Peyer's patch (tissue), 4 donors: ENCODE data around the gene EDARADD. TPM values are rescaled to one million over a fixed set of nuclear protein-coding genes. Genes with fewer than 3 reads are reported as not detected.

Experiments used
- DNase-seq, 3 donors: peaks; one replicate each; pipeline ENCODE4 v3.0.0-alpha.2; 2017 to 2019
- H3K27ac ChIP-seq, 4 donors: fragments of 200-600 bp; sonication (generic); one replicate each; pipeline ENCODE4 v1.5.1; 2016 to 2019
- H3K27me3 ChIP-seq, 2 donors: fragments of 200-600 bp; sonication (generic); one replicate each; pipeline ENCODE4 v1.5.1; 2019
- H3K36me3 ChIP-seq, 3 donors: fragments of 200-600 bp; sonication (generic); one replicate each; pipeline ENCODE4 v1.5.1; 2016 to 2019
- H3K4me1 ChIP-seq, 4 donors: fragments of 200-600 bp; sonication (generic); one replicate each; pipeline ENCODE4 v1.5.1; 2016 to 2019
- H3K4me3 ChIP-seq, 4 donors: fragments of 200-600 bp; sonication (generic); 1 replicate in 3 of 4; 2 replicates in 1 of 4; pipeline ENCODE4 v1.5.1; 2016 to 2019; ENCODE audit warnings: mild to moderate bottlenecking in 1 of 4
- H3K9me3 ChIP-seq, 4 donors: fragments of 200-600 bp; sonication (generic); one replicate each; pipeline ENCODE4 v1.5.1; 2016 to 2019; ENCODE audit warnings: mild to moderate bottlenecking in 1 of 4
- POLR2A ChIP-seq, 2 donors: fragments of 450-650 bp; IDR thresholded peaks; one replicate each; pipeline ENCODE4 v1.5.1; 2017; ENCODE audit warnings: antibody characterized with exemption in 2 of 2, mild to moderate bottlenecking in 2 of 2, moderate library complexity in 2 of 2
- total RNA-seq, 4 donors: library from RNA; depleted of rRNA; stranded (reverse); fragments of >200 nt; gene quantifications; one replicate each; pipeline ENCODE4 v1.1.0, GENCODE V29; 2016
- TF ChIP-seq, protein P1 (sequence below), 6 experiments: fragments of 450-650 bp in 4 of 6; fragments of 200-600 bp in 2 of 6; sonication (generic) in 1 of 6; IDR thresholded peaks; one replicate each; pipeline ENCODE4 v1.5.1; 2017 to 2019; ENCODE audit warnings: antibody characterized with exemption in 6 of 6, mild to moderate bottlenecking in 3 of 6, moderate library complexity in 1 of 6

The EDARADD gene
- total RNA-seq, 4 donors from 2014 or later: not detected

DNA sequence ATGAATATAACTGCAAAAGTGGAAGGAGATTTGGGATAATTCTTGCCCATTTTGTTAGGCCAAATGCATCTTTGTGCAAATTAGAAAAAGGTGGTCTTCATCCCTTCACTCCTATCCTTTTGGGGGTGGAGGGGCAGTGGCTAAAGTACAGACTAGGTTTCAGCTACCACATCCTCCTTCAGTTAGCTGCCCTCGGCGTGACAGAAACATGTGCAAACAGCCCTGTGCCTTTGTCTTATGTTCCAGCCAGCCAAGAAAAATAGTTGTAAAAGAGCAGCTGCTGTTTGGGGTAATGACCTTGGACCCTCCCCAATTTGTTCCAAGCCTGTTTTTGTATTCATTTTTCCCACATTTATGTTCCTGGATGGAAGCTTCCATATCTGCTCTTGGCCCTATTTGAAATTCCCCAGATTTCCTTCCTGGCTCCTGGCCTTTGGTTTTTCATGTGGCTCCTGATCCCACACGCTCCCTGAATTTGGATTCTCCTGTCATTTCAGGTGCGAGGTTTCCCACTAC is 121.4 kb downstream of the EDARADD start:
- H3K9me3 ChIP-seq: no peaks in the 10 kb centered on the region
- H3K4me3 ChIP-seq: no peak overlapping the region
- H3K27ac ChIP-seq: no peak overlapping the region
- TF ChIP-seq, protein P1, sequence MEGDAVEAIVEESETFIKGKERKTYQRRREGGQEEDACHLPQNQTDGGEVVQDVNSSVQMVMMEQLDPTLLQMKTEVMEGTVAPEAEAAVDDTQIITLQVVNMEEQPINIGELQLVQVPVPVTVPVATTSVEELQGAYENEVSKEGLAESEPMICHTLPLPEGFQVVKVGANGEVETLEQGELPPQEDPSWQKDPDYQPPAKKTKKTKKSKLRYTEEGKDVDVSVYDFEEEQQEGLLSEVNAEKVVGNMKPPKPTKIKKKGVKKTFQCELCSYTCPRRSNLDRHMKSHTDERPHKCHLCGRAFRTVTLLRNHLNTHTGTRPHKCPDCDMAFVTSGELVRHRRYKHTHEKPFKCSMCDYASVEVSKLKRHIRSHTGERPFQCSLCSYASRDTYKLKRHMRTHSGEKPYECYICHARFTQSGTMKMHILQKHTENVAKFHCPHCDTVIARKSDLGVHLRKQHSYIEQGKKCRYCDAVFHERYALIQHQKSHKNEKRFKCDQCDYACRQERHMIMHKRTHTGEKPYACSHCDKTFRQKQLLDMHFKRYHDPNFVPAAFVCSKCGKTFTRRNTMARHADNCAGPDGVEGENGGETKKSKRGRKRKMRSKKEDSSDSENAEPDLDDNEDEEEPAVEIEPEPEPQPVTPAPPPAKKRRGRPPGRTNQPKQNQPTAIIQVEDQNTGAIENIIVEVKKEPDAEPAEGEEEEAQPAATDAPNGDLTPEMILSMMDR (IDR thresholded peaks at IDR 0.05): no peak
- no peak for TF ChIP-seq POLR2A (IDR thresholded peaks at IDR 0.05)
- H3K27me3 ChIP-seq: no peaks in the 10 kb centered on the region
- H3K36me3 ChIP-seq: no peaks in the 10 kb centered on the region
- no peaks in the 10 kb centered on the region for H3K4me1 ChIP-seq
- DNase-seq: no peak

DNA sequence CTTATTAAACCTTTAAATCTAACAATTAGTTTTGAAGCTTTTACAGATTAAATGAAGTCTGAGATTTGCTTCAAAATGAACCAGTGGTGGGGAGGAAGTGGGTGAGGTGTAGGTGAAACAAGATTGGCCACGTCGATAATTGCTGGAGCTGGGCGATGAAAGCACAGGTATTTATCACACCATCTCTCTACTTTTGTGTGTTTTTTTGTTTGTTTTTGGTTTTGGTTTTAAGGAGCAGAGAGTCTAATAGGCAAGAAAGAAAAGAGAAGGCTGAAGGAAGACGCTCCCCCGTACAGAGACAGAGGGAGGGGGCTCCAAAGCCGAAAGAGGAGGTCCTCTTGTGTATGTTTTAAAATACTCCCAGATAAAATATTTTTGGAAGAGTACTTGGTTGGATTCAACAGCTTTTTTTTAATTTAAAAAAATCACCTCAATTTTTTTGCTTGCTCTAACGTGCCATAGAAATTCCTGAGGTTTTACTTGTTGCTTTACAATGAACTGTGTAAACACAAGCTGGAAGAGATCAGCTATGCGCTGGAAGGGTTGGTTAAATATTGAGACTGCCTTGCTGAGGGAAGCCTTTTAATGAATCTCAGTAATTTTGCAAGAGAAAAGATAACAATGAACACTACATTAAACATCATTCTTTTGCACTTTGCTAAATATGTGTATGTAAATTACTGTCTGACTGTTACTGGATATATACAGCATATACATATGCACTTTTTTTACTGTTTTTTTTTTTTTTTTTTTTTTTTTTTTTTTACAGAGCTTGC is 123.0 kb downstream of the EDARADD start:
- Histone ChIP-seq H3K27me3 (no peaks in the 10 kb centered on the region), H3K4me1 (no peaks in the 10 kb centered on the region), H3K9me3 (no peaks in the 10 kb centered on the region), H3K27ac (no peak overlapping the region), H3K36me3 (no peaks in the 10 kb centered on the region), H3K4me3 (no peak overlapping the region)
- peak in 1 of 3 donors; percentile 28 for DNase-seq
- TF ChIP-seq, protein P1 (IDR thresholded peaks at IDR 0.05): no peak
- TF ChIP-seq POLR2A (IDR thresholded peaks at IDR 0.05): no peak

DNA sequence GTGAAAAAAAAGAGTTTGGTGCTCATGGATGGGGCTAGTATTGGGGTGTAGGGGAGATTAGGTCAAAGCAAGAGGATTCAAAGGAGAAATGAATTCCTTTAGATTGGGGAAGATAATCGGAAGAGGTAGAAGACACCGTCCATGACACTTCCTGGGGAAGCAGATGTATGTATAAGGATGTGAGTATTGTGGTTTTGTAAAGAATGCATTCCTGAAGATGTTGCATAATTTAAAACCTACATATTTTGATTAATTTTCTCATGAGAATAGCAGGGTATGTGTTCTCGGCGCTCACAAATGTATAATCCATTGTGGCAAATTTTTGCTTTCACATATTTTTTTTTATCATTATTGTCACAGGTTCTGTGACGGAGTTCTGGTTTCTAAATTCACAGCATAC is 124.2 kb downstream of the EDARADD start:
- no peak for DNase-seq
- H3K27me3 ChIP-seq: no peaks in the 10 kb centered on the region
- H3K4me1 ChIP-seq: peaks cover 0 to 6% (median 0%) of the 10 kb centered on the region in 4 donors
- no peaks in the 10 kb centered on the region for H3K36me3 ChIP-seq
- H3K27ac ChIP-seq: no peak overlapping the region
- TF ChIP-seq, protein P1 (IDR thresholded peaks at IDR 0.05): no peak
- no peak for TF ChIP-seq POLR2A (IDR thresholded peaks at IDR 0.05)
- H3K9me3 ChIP-seq: no peaks in the 10 kb centered on the region
- no peak overlapping the region for H3K4me3 ChIP-seq

DNA sequence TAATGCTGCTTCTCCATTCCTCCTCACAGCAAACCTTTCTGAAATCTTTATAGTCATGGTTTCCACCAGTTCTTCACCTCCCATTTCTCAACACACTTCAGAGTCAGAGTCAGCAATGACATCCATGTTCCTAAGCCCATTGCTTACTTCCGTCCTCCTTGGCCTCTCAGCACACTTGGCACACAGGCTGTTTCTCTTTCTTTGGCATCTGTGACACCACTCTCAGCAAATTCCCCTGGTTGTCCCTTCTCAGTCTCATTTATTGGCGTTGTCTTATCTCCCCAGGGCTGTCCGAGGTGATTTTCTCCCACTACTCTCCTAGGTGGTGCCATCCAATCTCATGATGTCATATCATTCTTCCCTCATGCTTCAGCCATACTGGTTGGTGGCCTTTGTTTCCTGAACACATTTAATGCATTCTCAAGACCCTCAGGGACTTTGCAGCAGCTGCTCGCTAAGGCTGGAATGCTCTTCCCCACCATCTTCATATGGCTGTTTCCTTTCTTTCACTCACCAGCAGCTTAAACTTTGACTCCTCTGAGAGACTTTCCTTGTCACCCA is 126.4 kb downstream of the EDARADD start:
- Histone ChIP-seq H3K4me1 (peaks cover 0 to 11% (median 3%) of the 10 kb centered on the region in 4 donors), H3K9me3 (no peaks in the 10 kb centered on the region), H3K36me3 (no peaks in the 10 kb centered on the region), H3K27ac (no peak overlapping the region), H3K27me3 (no peaks in the 10 kb centered on the region), H3K4me3 (no peak overlapping the region)
- no peak for DNase-seq
- TF ChIP-seq, protein P1 (IDR thresholded peaks at IDR 0.05): no peak

DNA sequence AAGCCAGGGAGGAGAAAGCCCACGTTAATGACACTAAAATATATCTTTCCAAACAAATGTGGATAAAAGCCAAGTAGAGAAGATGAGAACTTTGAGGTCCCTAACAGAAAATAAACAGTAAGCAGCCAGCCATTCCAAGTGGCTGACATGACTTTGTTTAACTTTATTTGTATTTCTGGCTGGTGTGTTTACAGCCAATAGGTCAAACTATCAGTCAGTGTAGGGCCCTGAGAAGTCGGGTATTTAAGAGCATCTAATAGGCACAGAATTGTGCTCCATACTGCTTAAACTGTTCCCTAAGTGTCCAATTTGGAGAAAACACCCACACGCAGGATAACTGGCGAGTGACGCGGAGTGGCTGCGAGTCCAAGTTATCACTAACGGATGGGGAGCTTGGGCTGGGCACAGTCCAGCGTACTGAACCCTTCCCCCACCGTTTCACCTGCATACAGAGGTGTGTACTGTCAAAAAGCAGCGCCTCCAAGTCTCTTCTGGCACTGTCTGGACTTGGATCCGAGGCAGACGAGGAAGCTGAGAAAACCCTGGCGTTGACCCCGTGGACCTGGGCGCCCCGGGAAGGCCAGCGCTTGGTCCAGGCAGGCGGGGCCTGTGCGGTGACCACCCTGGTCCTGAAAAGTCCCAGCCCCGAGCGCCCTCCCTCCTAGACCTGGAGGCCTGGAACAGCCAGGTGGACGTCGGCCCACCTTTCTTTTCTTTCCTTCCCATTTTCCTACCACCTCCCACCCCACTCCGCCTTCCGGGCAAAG is 129.0 kb downstream of the EDARADD start:
- Histone ChIP-seq H3K36me3 (peaks cover 0 to 23% (median 0%) of the 10 kb centered on the region in 3 donors), H3K27me3 (no peaks in the 10 kb centered on the region), H3K27ac (peak overlapping the region; percentile 83 to 92 (median 87)), H3K4me1 (peaks cover 0 to 11% (median 3%) of the 10 kb centered on the region in 4 donors), H3K4me3 (peak overlapping the region; percentile 66 to 96 (median 74)), H3K9me3 (no peaks in the 10 kb centered on the region)
- DNase-seq: peak in 2 of 3 donors; percentile 66 to 75
- TF ChIP-seq, protein P1 (IDR thresholded peaks at IDR 0.05): no peak
- TF ChIP-seq POLR2A (IDR thresholded peaks at IDR 0.05): no peak
